ENCODE measurements around the gene DBF4B.

- TF ChIP-seq EZH2 (IDR thresholded peaks at IDR 0.05) = no peak
- TF ChIP-seq POLR2AphosphoS5 (IDR thresholded peaks at IDR 0.05; ENCODE audit: borderline replicate concordance, low read depth, low read length) = no peak
Observed at GRCh38 chr17:44757045-44757917, 48.8 kb downstream of the DBF4B start.
